H1 (cell line): ENCODE measurements around the gene REC8. TPM values are rescaled to one million over a fixed set of nuclear protein-coding genes. Genes with fewer than 3 reads are reported as not detected.

Experiments used
- CTCF ChIA-PET: fragments of 300-600 bp; sonication (Branson Sonifier 250); formaldehyde crosslinking; loops from one replicate; lab custom pipeline; 2021; ENCODE audit not compliant: partially characterized antibody; lab: Charles Lee
- POLR2A ChIA-PET: fragments of 300-600 bp; sonication (Branson Sonifier 250); formaldehyde crosslinking; loops from one replicate; lab custom pipeline; 2021; ENCODE audit warnings: inconsistent platforms; ENCODE audit not compliant: partially characterized antibody; lab: Charles Lee
- DNase-seq, 2 experiments: peaks; one replicate each; pipeline versions ENCODE4 v3.0.0 to v3.0.0-alpha.2; 2010 to 2022; ENCODE audit warnings: low spot score in 2 of 2, low read depth in 1 of 2, mixed read lengths in 1 of 2
- FAIRE-seq: peaks from 2 replicates; lab custom pipeline; 2011; peaks lifted over from hg19 to GRCh38; lab: Jason Lieb, UNC
- H2AFZ ChIP-seq: 2 replicates; pipeline ENCODE4 v1.8.1; 2012; ENCODE audit warnings: low read length, inconsistent platforms
- H2AK5ac ChIP-seq: 2 replicates; pipeline ENCODE4 v1.6.1; 2013; ENCODE audit warnings: low read depth, low read length
- H2BK120ac ChIP-seq: replicated peaks from 2 replicates; pipeline ENCODE3; 2013; ENCODE audit warnings: low read depth, low read length, inconsistent platforms
- H2BK12ac ChIP-seq: 2 replicates; pipeline ENCODE4 v1.6.1; 2013; ENCODE audit warnings: low read depth, low read length
- H2BK15ac ChIP-seq: 2 replicates; pipeline ENCODE4 v1.6.1; 2013; ENCODE audit warnings: low read length
- H2BK20ac ChIP-seq: 2 replicates; pipeline ENCODE4 v1.6.1; 2013; ENCODE audit warnings: low read length
- H2BK5ac ChIP-seq: 2 replicates; pipeline ENCODE4 v1.6.1; 2013; ENCODE audit warnings: low read depth, low read length
- H3K14ac ChIP-seq: 2 replicates; pipeline ENCODE4 v1.6.1; 2013; ENCODE audit warnings: inconsistent platforms; ENCODE audit not compliant: insufficient read length
- H3K18ac ChIP-seq: 2 replicates; pipeline ENCODE4 v1.6.1; 2013; ENCODE audit warnings: low read length; ENCODE audit errors: extremely low read depth
- H3K23ac ChIP-seq: 2 replicates; pipeline ENCODE4 v1.6.1; 2013; ENCODE audit warnings: inconsistent platforms; ENCODE audit not compliant: insufficient read length
- H3K23me2 ChIP-seq: 2 replicates; pipeline ENCODE4 v1.6.1; 2013; ENCODE audit warnings: low read depth, low read length
- H3K27ac ChIP-seq: 2 replicates; pipeline ENCODE4 v1.6.1; 2011; ENCODE audit warnings: low read depth, low read length, inconsistent platforms
- H3K27me3 ChIP-seq, 4 experiments: replicated peaks in 1 of 4; 1 replicate in 1 of 4; 2 replicates in 3 of 4; pipeline versions ENCODE4 v1.6.1 to v1.8.1; 2011 to 2013; ENCODE audit warnings: low read length in 3 of 4, mild to moderate bottlenecking in 3 of 4, inconsistent platforms in 2 of 4, mixed read lengths in 2 of 4, moderate library complexity in 1 of 4; ENCODE audit not compliant: control insufficient read depth in 3 of 4, insufficient read depth in 3 of 4; ENCODE audit errors: extremely low read depth in 1 of 4
- H3K36me3 ChIP-seq, 4 experiments: 2 replicates each; pipeline versions ENCODE4 v1.6.1 to v1.8.1; 2011 to 2013; ENCODE audit warnings: mild to moderate bottlenecking in 4 of 4, low read length in 3 of 4, moderate library complexity in 2 of 4, control low read depth in 1 of 4, inconsistent platforms in 1 of 4; ENCODE audit not compliant: insufficient read depth in 4 of 4, control insufficient read depth in 2 of 4
- H3K4ac ChIP-seq: replicated peaks from 2 replicates; pipeline ENCODE3; 2013; ENCODE audit warnings: low read length, low read depth, mixed read lengths, inconsistent platforms; ENCODE audit not compliant: insufficient read length
- H3K4me1 ChIP-seq, 4 experiments: replicated peaks in 1 of 4; 1 replicate in 1 of 4; 2 replicates in 3 of 4; pipeline versions ENCODE4 v1.6.1 to v1.8.1; 2011 to 2013; ENCODE audit warnings: low read length in 3 of 4, inconsistent platforms in 2 of 4, mixed read lengths in 1 of 4; ENCODE audit not compliant: insufficient read depth in 4 of 4, control insufficient read depth in 3 of 4
- H3K4me2 ChIP-seq, 2 experiments: 2 replicates each; pipeline versions ENCODE4 v1.6.1 to v1.8.1; 2011 to 2013; ENCODE audit warnings: low read depth in 2 of 2, low read length in 2 of 2, control low read depth in 1 of 2, inconsistent platforms in 1 of 2, mild to moderate bottlenecking in 1 of 2; ENCODE audit not compliant: insufficient read depth in 1 of 2
- H3K4me3 ChIP-seq, 4 experiments: fragments of 200-600, 300-600 bp in 1 of 4; sonication (generic), shearing (Covaris generic), sonication (Bioruptor Twin) in 1 of 4; 2 replicates each; pipeline versions ENCODE4 v1.5.1 to v1.8.1; 2011 to 2016; ENCODE audit warnings: low read length in 4 of 4, low read depth in 3 of 4, control low read depth in 2 of 4, inconsistent platforms in 2 of 4, mild to moderate bottlenecking in 2 of 4, mixed read lengths in 1 of 4, moderate library complexity in 1 of 4; ENCODE audit not compliant: insufficient read depth in 2 of 4; ENCODE audit errors: extremely low read depth in 1 of 4
- H3K56ac ChIP-seq: replicated peaks from 2 replicates; pipeline ENCODE3; 2013; ENCODE audit warnings: low read depth, mild to moderate bottlenecking, mixed read lengths, low read length, inconsistent platforms; ENCODE audit not compliant: insufficient read length
- H3K79me1 ChIP-seq: 2 replicates; pipeline ENCODE4 v1.6.1; 2013; ENCODE audit warnings: low read depth, low read length, control low read depth
- H3K79me2 ChIP-seq, 2 experiments: 2 replicates each; pipeline versions ENCODE4 v1.6.1 to v1.8.1; 2012 to 2013; ENCODE audit warnings: low read length in 2 of 2, mild to moderate bottlenecking in 2 of 2, inconsistent platforms in 1 of 2; ENCODE audit not compliant: insufficient read depth in 2 of 2, control insufficient read depth in 1 of 2
- H3K9ac ChIP-seq, 4 experiments: replicated peaks in 1 of 4; 1 replicate in 1 of 4; 2 replicates in 3 of 4; pipeline versions ENCODE4 v1.6.1 to v1.8.1; 2011 to 2013; ENCODE audit warnings: low read depth in 3 of 4, low read length in 3 of 4, control low read depth in 2 of 4, mild to moderate bottlenecking in 2 of 4, moderate library complexity in 2 of 4, inconsistent platforms in 1 of 4; ENCODE audit errors: extremely low read depth in 1 of 4
- H3K9me3 ChIP-seq, 2 experiments: 2 replicates each; pipeline versions ENCODE4 v1.6.1 to v1.8.1; 2012 to 2013; ENCODE audit warnings: mild to moderate bottlenecking in 2 of 2, moderate library complexity in 2 of 2, control low read depth in 1 of 2, inconsistent platforms in 1 of 2, low read depth in 1 of 2, low read length in 1 of 2, mixed read lengths in 1 of 2; ENCODE audit not compliant: insufficient read depth in 2 of 2
- H4K20me1 ChIP-seq, 2 experiments: replicated peaks in 1 of 2; 2 replicates each; pipeline versions ENCODE3 to v1.8.1; 2011 to 2013; ENCODE audit warnings: inconsistent platforms in 2 of 2, low read length in 2 of 2, mild to moderate bottlenecking in 1 of 2; ENCODE audit not compliant: insufficient read depth in 2 of 2, control insufficient read depth in 1 of 2
- H4K5ac ChIP-seq: 2 replicates; pipeline ENCODE4 v1.6.1; 2013; ENCODE audit warnings: low read length, low read depth, mixed read lengths, inconsistent platforms; ENCODE audit not compliant: insufficient read length
- H4K8ac ChIP-seq: 2 replicates; pipeline ENCODE4 v1.8.0; 2013; ENCODE audit warnings: mild to moderate bottlenecking, moderate library complexity, low read length, inconsistent platforms; ENCODE audit not compliant: insufficient read depth; ENCODE audit errors: extremely low read depth
- H4K91ac ChIP-seq: replicated peaks from 2 replicates; pipeline ENCODE3; 2013; ENCODE audit warnings: low read length, mixed read lengths, inconsistent platforms; ENCODE audit not compliant: insufficient read length
- BACH1 ChIP-seq: IDR thresholded peaks from 2 replicates; pipeline ENCODE4 v1.6.1; 2012; ENCODE audit warnings: low read length, improper control_type of control experiment
- CHD2 ChIP-seq: IDR thresholded peaks from 2 replicates; pipeline ENCODE4 v1.6.1; 2012; ENCODE audit warnings: low read length, improper control_type of control experiment
- CTBP2 ChIP-seq: IDR thresholded peaks from 2 replicates; pipeline ENCODE4 v1.7.0; 2011; ENCODE audit warnings: borderline replicate concordance, mild to moderate bottlenecking, moderate library complexity, mixed read lengths, low read length; ENCODE audit not compliant: insufficient read depth, insufficient read length
- NANOG ChIP-seq: IDR thresholded peaks from 2 replicates; pipeline ENCODE4 v1.6.1; 2011; ENCODE audit warnings: low read length, low read depth, mild to moderate bottlenecking, inconsistent platforms; ENCODE audit not compliant: insufficient read depth, poor library complexity, severe bottlenecking
- WGBS, 2 experiments: shearing (Covaris generic) in 1 of 2; methylation state at CpG; one replicate each; pipeline versions ENCODE4 v1.1.6 to v1.1.7; 2013 to 2015; ENCODE audit warnings: low lambda C conversion rate in 2 of 2, mixed read lengths in 2 of 2, inconsistent platforms in 1 of 2, low coverage in 1 of 2, missing lambda C conversion rate in 1 of 2; ENCODE audit not compliant: insufficient replicate concordance in 2 of 2, insufficient coverage in 1 of 2, insufficient read length in 1 of 2; ENCODE audit errors: extremely low coverage in 1 of 2, missing lambda C conversion rate in 1 of 2; 5-methylcytosine and 5-hydroxymethylcytosine counted together
- polyA plus RNA-seq, 7 experiments: library from polyadenylated mRNA; depleted of rRNA in 3 of 7; stranded (reverse) in 5 of 7; unstranded in 2 of 7; fragments of >200 nt in 5 of 7; fragments of 200-250 nt in 2 of 7; gene quantifications; 1 replicate in 5 of 7; 2 replicates in 1 of 7; 4 replicates in 1 of 7; pipeline versions ENCODE4 v1.2.1 to v1.2.3, GENCODE V29; 2011 to 2013; ENCODE audit warnings: missing spikeins in 2 of 7, mixed read lengths in 2 of 7
- total RNA-seq: library from RNA; stranded (reverse); fragmentation: NEBNext Ultra II Directional; extraction: Animal tissue kit (Norgen Biotek cat#: 25700); gene quantifications from 2 replicates; pipeline ENCODE4 v1.2.1, GENCODE V29; 2021

The REC8 gene
- total and polyA plus RNA-seq, 2 of the 8 experiments (the other 6 are each of a cell fraction or from before 2014, with no cell fraction given), result 9.8 to 28.5 TPM

GRCh38 chr14:24160499-24160849, 11.4 kb upstream of the REC8 start:
- no peak overlapping the region for H4K5ac ChIP-seq
- H3K4me2 ChIP-seq, result no peak overlapping the region
- H3K9ac ChIP-seq, result no peak overlapping the region
- peaks cover 2 to 19% of the 10 kb centered on the region in 2 experiments for H4K20me1 ChIP-seq
- CTCF ChIA-PET, result interaction anchor here (0.6 to 3.3 kb wide), 32 partner anchors 9 to 197 kb away, joined by 3 to 26 read pairs (median 5); partner anchors contain the start of genes CIDEB, DCAF11, IPO4 and NRL
- H3K79me1 ChIP-seq, result no peaks in the 10 kb centered on the region
- 100% methylated on average over 3 of the region's 4 CpGs; no CpG with 5 or more reads in 1 of the 2 experiments for WGBS, 2 experiments
- H3K4ac ChIP-seq, result no peak overlapping the region
- POLR2A ChIA-PET, result interaction anchor here (0.7 to 7.6 kb wide), 26 partner anchors 10 to 158 kb away, joined by 3 to 93 read pairs (median 5); partner anchors contain the start of genes CHMP4A, DCAF11, DHRS1 and EMC9
- H3K18ac ChIP-seq, result no peak overlapping the region
- no peak overlapping the region for H2BK120ac ChIP-seq
- H3K36me3 ChIP-seq, result peaks cover 22 to 44% (median 35%) of the 10 kb centered on the region in 4 experiments
- no peak overlapping the region for H2BK12ac ChIP-seq
- no peak overlapping the region for H4K91ac ChIP-seq
- H3K4me1 ChIP-seq, result peaks cover 0 to 10% (median 2%) of the 10 kb centered on the region in 4 experiments; a peak in 3 of 7 replicates
- no peak overlapping the region for H2BK5ac ChIP-seq
- H3K79me2 ChIP-seq, result no peaks in the 10 kb centered on the region
- H2BK15ac ChIP-seq, result no peak overlapping the region
- H2AFZ ChIP-seq, result no peak overlapping the region
- DNase-seq, result no peak
- no peak overlapping the region for H2BK20ac ChIP-seq
- H3K27me3 ChIP-seq, result no peaks in the 10 kb centered on the region
- H2AK5ac ChIP-seq, result no peak overlapping the region
- H3K14ac ChIP-seq, result no peak overlapping the region
- H4K8ac ChIP-seq, result no peak overlapping the region
- no peak overlapping the region for H3K23ac ChIP-seq
- 0 out of 2 replicates have a peak, but pooled peaks cover 2% of the 10 kb centered on the region for H3K23me2 ChIP-seq
- H3K27ac ChIP-seq, result no peak overlapping the region
- H3K9me3 ChIP-seq, result no peaks in the 10 kb centered on the region
- H3K56ac ChIP-seq, result no peak overlapping the region
- TF ChIP-seq CHD2 (no peak), BACH1 (no peak), NANOG (no peak), CTBP2 (no peak)
- no peak overlapping the region for H3K4me3 ChIP-seq
- FAIRE-seq, result no peak
